ENCODE measurements around the gene CERCAM.

Gene CERCAM

GRCh38 chr9:128390813-128391711 lies 29.6 kb upstream of the CERCAM start (continued):
- TF ChIP-seq ZNF341 (tag by site-specific recombination; IDR thresholded peaks at IDR 0.05; ENCODE audit: low read depth) (no peak), ZNF37A (tag by site-specific recombination; IDR thresholded peaks at IDR 0.05) (no peak)

DNA sequence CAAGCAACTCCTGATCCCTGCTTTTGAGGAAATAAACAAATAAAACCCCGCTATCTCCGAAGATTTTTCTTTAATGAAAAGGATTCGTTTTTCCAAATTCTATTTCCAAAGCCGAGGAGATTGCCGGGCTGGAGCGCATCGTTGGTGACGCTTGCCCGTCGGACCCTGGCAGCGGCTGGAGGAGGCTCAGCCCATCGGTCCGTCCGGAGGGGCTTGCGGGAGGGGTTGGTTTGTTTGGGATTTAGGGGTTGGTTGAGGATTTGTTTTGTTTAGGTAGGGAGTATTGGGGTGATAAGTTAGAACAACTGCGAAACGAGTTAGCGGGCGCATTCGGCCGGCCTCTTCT lies 28.7 kb upstream of the CERCAM start:
- Histone ChIP-seq H3K4me1 (ENCODE audit: control insufficient read depth, insufficient read depth, low read length) (no peaks in the 10 kb centered on the region), H3K27ac (ENCODE audit: extremely low read depth, low read depth, low read length) (no peak overlapping the region), H3K36me3 (ENCODE audit: control insufficient read depth in 2 of 2, insufficient read depth in 1 of 2, low read length in 2 of 2) (peaks cover 0 to 34% of the 10 kb centered on the region in 2 experiments; a peak in 1 of 3 replicates), H3K4me3 (ENCODE audit: low read depth, low read length) (no peak overlapping the region), H3K9me3 (ENCODE audit: control insufficient read depth, insufficient read depth, low read depth, low read length) (no peaks in the 10 kb centered on the region)
- CTCF ChIA-PET = no interaction called here
- no peak for TF ChIP-seq ZIC2 (tag by site-specific recombination; IDR thresholded peaks at IDR 0.05)
- TF ChIP-seq ZNF791 (tag by site-specific recombination; IDR thresholded peaks at IDR 0.05) = no peak
- no peak for TF ChIP-seq ZNF433 (tag by site-specific recombination; IDR thresholded peaks at IDR 0.05; ENCODE audit: low read depth)
- TF ChIP-seq FEZF1 (tag by site-specific recombination; IDR thresholded peaks at IDR 0.05) = no peak
- TF ChIP-seq ZEB2 (tag by site-specific recombination; IDR thresholded peaks at IDR 0.05) = no peak
- TF ChIP-seq ZNF211 (tag by site-specific recombination; IDR thresholded peaks at IDR 0.05; ENCODE audit: low read depth) = no peak
- no peak for TF ChIP-seq ZNF560 (tag by site-specific recombination; IDR thresholded peaks at IDR 0.05; ENCODE audit: borderline replicate concordance)
- no peak for TF ChIP-seq IKZF3 (tag by site-specific recombination; IDR thresholded peaks at IDR 0.05)
- no peak for TF ChIP-seq ZNF423 (tag by site-specific recombination; IDR thresholded peaks at IDR 0.05)
- no peak for TF ChIP-seq ZNF558 (tag by site-specific recombination; IDR thresholded peaks at IDR 0.05)
- no peak for TF ChIP-seq PRDM10 (tag by site-specific recombination; IDR thresholded peaks at IDR 0.05)
- TF ChIP-seq ZNF112 (tag by site-specific recombination; IDR thresholded peaks at IDR 0.05) = no peak
- TF ChIP-seq ZNF169 (tag by site-specific recombination; IDR thresholded peaks at IDR 0.05) = no peak
- no peak for TF ChIP-seq ZNF132 (tag by site-specific recombination; IDR thresholded peaks at IDR 0.05; ENCODE audit: borderline replicate concordance)
- TF ChIP-seq, protein P1, sequence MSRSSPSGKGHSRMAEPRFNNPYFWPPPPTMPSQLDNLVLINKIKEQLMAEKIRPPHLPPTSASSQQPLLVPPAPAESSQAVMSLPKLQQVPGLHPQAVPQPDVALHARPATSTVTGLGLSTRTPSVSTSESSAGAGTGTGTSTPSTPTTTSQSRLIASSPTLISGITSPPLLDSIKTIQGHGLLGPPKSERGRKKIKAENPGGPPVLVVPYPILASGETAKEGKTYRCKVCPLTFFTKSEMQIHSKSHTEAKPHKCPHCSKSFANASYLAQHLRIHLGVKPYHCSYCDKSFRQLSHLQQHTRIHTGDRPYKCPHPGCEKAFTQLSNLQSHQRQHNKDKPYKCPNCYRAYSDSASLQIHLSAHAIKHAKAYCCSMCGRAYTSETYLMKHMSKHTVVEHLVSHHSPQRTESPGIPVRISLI (tag by site-specific recombination; IDR thresholded peaks at IDR 0.05) = no peak
- POLR2A ChIA-PET = no interaction called here

GRCh38 chr9:128392302-128393144 lies 28.1 kb upstream of the CERCAM start:
- POLR2A ChIA-PET = no interaction called here
- no peak overlapping the region for H3K4me3 ChIP-seq (ENCODE audit: low read depth, low read length)
- no peak for TF ChIP-seq ZNF140 (tag by site-specific recombination; IDR thresholded peaks at IDR 0.05)
- TF ChIP-seq REST (tag by site-specific recombination; IDR thresholded peaks at IDR 0.05) = no peak
- no peak for TF ChIP-seq ZNF654 (tag by site-specific recombination; IDR thresholded peaks at IDR 0.05; ENCODE audit: low read depth)
- TF ChIP-seq ZNF610 (tag by site-specific recombination; IDR thresholded peaks at IDR 0.05; ENCODE audit: borderline replicate concordance) = no peak
- no peak for TF ChIP-seq ZNF704 (tag by site-specific recombination; IDR thresholded peaks at IDR 0.05)
- no peak for TF ChIP-seq ZNF529 (tag by site-specific recombination; IDR thresholded peaks at IDR 0.05; ENCODE audit: insufficient replicate concordance)

More at GRCh38 chr9:128392302-128393144, 28.1 kb upstream of the CERCAM start:
- no peak overlapping the region for H3K27ac ChIP-seq (ENCODE audit: extremely low read depth, low read depth, low read length)
- no peaks in the 10 kb centered on the region for H3K4me1 ChIP-seq (ENCODE audit: control insufficient read depth, insufficient read depth, low read length)
- CTCF ChIA-PET = no interaction called here
- no peaks in the 10 kb centered on the region for H3K9me3 ChIP-seq (ENCODE audit: control insufficient read depth, insufficient read depth, low read depth, low read length)
- H3K36me3 ChIP-seq (ENCODE audit: control insufficient read depth in 2 of 2, insufficient read depth in 1 of 2, low read length in 2 of 2) = peaks cover 0 to 29% of the 10 kb centered on the region in 2 experiments; a peak in 1 of 3 replicates

All from HEK293 (cell line).